ENCODE results near the gene EIF4EBP3. TPM values are rescaled to one million over a fixed set of nuclear protein-coding genes. Genes with fewer than 3 reads are reported as not detected.

The EIF4EBP3 gene
- total and polyA plus RNA-seq, 10 of the 15 experiments (the other 5 are each of a cell fraction or from before 2014, with no cell fraction given) = 3.5 to 16.1 (median 6.2) TPM

GRCh38 chr5:140548791-140549190 is 1.3 kb downstream of the EIF4EBP3 start:
- intact Hi-C loops (cut with micrococcal nuclease; ENCODE audit: unreplicated experiment) (no loop called here), in situ Hi-C loops (cut with MboI) (no loop called here)
- FAIRE-seq (no peak), ATAC-seq (no peak), DNase-seq (ENCODE audit: low read depth, low spot score) (no peak)
- H3K9ac ChIP-seq (ENCODE audit: control insufficient read depth, insufficient read depth, low read length) = no peak overlapping the region; the same call in 1 of the 2 replicates
- peaks cover 23% of the 10 kb centered on the region for H3K4me1 ChIP-seq (ENCODE audit: control insufficient read depth, insufficient read depth, low read length)
- H3K4me3 ChIP-seq = no peak overlapping the region
- peaks cover 13% of the 10 kb centered on the region for H3K79me2 ChIP-seq (ENCODE audit: control insufficient read depth, insufficient read depth, low read length)
- 98% methylated on average over 7 of the region's 7 CpGs for WGBS (ENCODE audit: insufficient coverage, insufficient replicate concordance, low lambda C conversion rate, missing lambda C conversion rate)
- ChIA-PET SMC1A (ENCODE audit: uncharacterized antibody, unreplicated experiment) (interaction anchor here (0.8 to 2.3 kb wide), 7 partner anchors 10 to 171 kb away, joined by 3 to 9 read pairs (median 6); no protein-coding TSS in a partner anchor), CTCF (interaction anchor here (1.0 to 2.4 kb wide), 6 partner anchors 9 to 152 kb away, joined by 3 to 9 read pairs (median 7); partner anchors contain the start of genes SRA1, TMCO6 and ZMAT2), RAD21 (ENCODE audit: unreplicated experiment) (no interaction called here), POLR2A (interaction anchor here (0.7 to 3.0 kb wide), 7 partner anchors 8 to 148 kb away, joined by 3 to 23 read pairs (median 6); partner anchors contain the start of genes ANKHD1, APBB3 and SRA1)
- H4K20me1 ChIP-seq (ENCODE audit: control insufficient read depth, insufficient read depth) = no peaks in the 10 kb centered on the region
- no peaks in the 10 kb centered on the region for H3K27me3 ChIP-seq (replicated peaks in 1 of 2; ENCODE audit: control insufficient read depth in 2 of 2, insufficient read depth in 2 of 2, low read length in 1 of 2)
- H3K36me3 ChIP-seq (ENCODE audit: control insufficient read depth in 2 of 2, insufficient read depth in 2 of 2, low read length in 1 of 2) = peaks cover 18 to 32% of the 10 kb centered on the region in 2 experiments
- H2AFZ ChIP-seq (ENCODE audit: control insufficient read depth, low read depth, low read length) = no peak overlapping the region
- no TSS peak for BruUV-seq (replicated peaks)
- TF ChIP-seq NR2C2 (IDR thresholded peaks at IDR 0.05; ENCODE audit: borderline replicate concordance, control insufficient read depth, insufficient read length, low read depth) = no peak
- 0 out of 2 replicates have a peak, but pooled peaks have one; percentile 53 for TF ChIP-seq POLR2AphosphoS2 (IDR thresholded peaks at IDR 0.05; ENCODE audit: low read depth, low read length)
- no peaks in the 10 kb centered on the region for H3K9me3 ChIP-seq (replicated peaks; ENCODE audit: control insufficient read depth, insufficient read depth, low read length)
- no peak overlapping the region for H3K27ac ChIP-seq (ENCODE audit: control insufficient read depth, insufficient read depth)
- H3K4me2 ChIP-seq (ENCODE audit: control insufficient read depth, insufficient read depth) = no peak overlapping the region

- H3K79me2 ChIP-seq (ENCODE audit: control insufficient read depth, insufficient read depth, low read length) = peaks cover 20% of the 10 kb centered on the region
- no peaks in the 10 kb centered on the region for H3K9me3 ChIP-seq (replicated peaks; ENCODE audit: control insufficient read depth, insufficient read depth, low read length)
- no TSS peak for BruUV-seq (replicated peaks)
- H3K4me2 ChIP-seq (ENCODE audit: control insufficient read depth, insufficient read depth) = no peak overlapping the region
- ChIA-PET SMC1A (ENCODE audit: uncharacterized antibody, unreplicated experiment) (interaction anchor here (2.3 kb wide), 1 partner anchor 170 kb away, joined by 7 read pairs; no protein-coding TSS in a partner anchor), RAD21 (ENCODE audit: unreplicated experiment) (no interaction called here), CTCF (no interaction called here), POLR2A (interaction anchor here (1.9 to 2.9 kb wide), 2 partner anchors 8 to 21 kb away, joined by 4 to 23 read pairs; partner anchors contain the start of gene SRA1)
- DNase-seq (ENCODE audit: low read depth, low spot score) (no peak), FAIRE-seq (no peak), ATAC-seq (no peak)
- 0 out of 2 replicates have a peak overlapping the region, but pooled peaks have one; percentile 6 for H3K27ac ChIP-seq (ENCODE audit: control insufficient read depth, insufficient read depth)
- no peaks in the 10 kb centered on the region for H4K20me1 ChIP-seq (ENCODE audit: control insufficient read depth, insufficient read depth)
- H3K4me3 ChIP-seq = no peak overlapping the region
- H3K4me1 ChIP-seq (ENCODE audit: control insufficient read depth, insufficient read depth, low read length) = peaks cover 30% of the 10 kb centered on the region
- no peak overlapping the region for H3K9ac ChIP-seq (ENCODE audit: control insufficient read depth, insufficient read depth, low read length)
- H2AFZ ChIP-seq (ENCODE audit: control insufficient read depth, low read depth, low read length) = no peak overlapping the region
- intact Hi-C loops (cut with micrococcal nuclease; ENCODE audit: unreplicated experiment) = loop anchor here (5.0 kb wide), 1 partner anchor 147 kb away; the partner anchor contains the start of gene ANKHD1
- in situ Hi-C loops (cut with MboI) = no loop called here
- H3K36me3 ChIP-seq (ENCODE audit: control insufficient read depth in 2 of 2, insufficient read depth in 2 of 2, low read length in 1 of 2) = peaks cover 18 to 32% of the 10 kb centered on the region in 2 experiments
- H3K27me3 ChIP-seq (replicated peaks in 1 of 2; ENCODE audit: control insufficient read depth in 2 of 2, insufficient read depth in 2 of 2, low read length in 1 of 2) = no peaks in the 10 kb centered on the region
- 100% methylated on average over 3 of the region's 3 CpGs for WGBS (ENCODE audit: insufficient coverage, insufficient replicate concordance, low lambda C conversion rate, missing lambda C conversion rate)
- TF ChIP-seq RAD21 (IDR thresholded peaks at IDR 0.05; ENCODE audit: insufficient read depth, low read depth, low read length) (no peak), ZNF207 (IDR thresholded peaks at IDR 0.05; ENCODE audit: borderline replicate concordance) (no peak), RELA (IDR thresholded peaks at IDR 0.05; ENCODE audit: borderline replicate concordance, partially characterized antibody) (no peak), POLR2A (IDR thresholded peaks at IDR 0.05; ENCODE audit: low read depth, low read length) (peak; percentile 39; the same call in 1 of the 2 replicates), SREBF2 (IDR thresholded peaks at IDR 0.05; ENCODE audit: low read length) (no peak), NKRF (conservative IDR thresholded peaks at IDR 0.05) (no peak), ASH2L (IDR thresholded peaks at IDR 0.05; ENCODE audit: borderline replicate concordance, low read depth) (no peak), MEF2B (IDR thresholded peaks at IDR 0.05; ENCODE audit: partially characterized antibody, poor library complexity, severe bottlenecking) (no peak), ZNF384 (IDR thresholded peaks at IDR 0.05; ENCODE audit: borderline replicate concordance, low read depth, low read length) (no peak), POLR2AphosphoS5 (IDR thresholded peaks at IDR 0.05; ENCODE audit: low read length) (peak; percentile 61; the same call in 1 of the 2 replicates), LARP7 (IDR thresholded peaks at IDR 0.05) (no peak), MTA3 (IDR thresholded peaks at IDR 0.05; ENCODE audit: borderline replicate concordance, low read length) (peak; percentile 33; the same call in 1 of the 2 replicates)
These were observed 2.0 kb downstream of the EIF4EBP3 start for GRCh38 chr5:140549237-140550144.

Data from GM12878 (cell line).